K562 (cell line): Measurements from ENCODE around the gene HOXC10. TPM values are rescaled to one million over a fixed set of nuclear protein-coding genes. Genes with fewer than 3 reads are reported as not detected.
A peak's percentile ranks its signal among the peaks of the same experiment; 100 is the strongest.

Source experiments
- CREM ChIP-seq: IDR thresholded peaks from 2 replicates; pipeline ENCODE4 v1.6.1; 2014; ENCODE audit warnings: antibody characterized with exemption, low read depth
- RFX5 ChIP-seq: IDR thresholded peaks from 2 replicates; pipeline ENCODE4 v1.6.1; 2011; ENCODE audit warnings: low read depth, mild to moderate bottlenecking, improper control_type of control experiment, low read length
- ZBTB7A ChIP-seq: IDR thresholded peaks from 2 replicates; pipeline ENCODE4 v1.6.1; 2011; ENCODE audit warnings: low read depth, mild to moderate bottlenecking, low read length, moderate library complexity, borderline replicate concordance; ENCODE audit not compliant: control insufficient read depth
- ZKSCAN1 ChIP-seq: fragments of 150-350 bp; IDR thresholded peaks from 2 replicates; pipeline ENCODE4 v1.6.1; 2016; ENCODE audit warnings: low read depth, low read length
- ZNF699 ChIP-seq: fragments of 250-450 bp; sonication (Bioruptor Pico); IDR thresholded peaks from 2 replicates; pipeline ENCODE4 v1.8.0; 2021; ENCODE audit warnings: mild to moderate bottlenecking, moderate library complexity; ENCODE audit not compliant: insufficient replicate concordance
- polyA plus RNA-seq, 8 experiments: library from polyadenylated mRNA; depleted of rRNA in 4 of 8; stranded (reverse) in 5 of 8; unstranded in 3 of 8; fragments of >200 nt; fragmentation: Nextera tagmentation in 2 of 8; fragmentation: Illumina TruSeq in 1 of 8; extraction: Ambion mirVana in 2 of 8; extraction: Trizol in 1 of 8; gene quantifications; 2 replicates each; pipeline versions ENCODE4 v1.2.1 to v1.2.3, GENCODE V29; 2011 to 2014; ENCODE audit warnings: inconsistent platforms in 1 of 8, missing spikeins in 1 of 8
- total RNA-seq, 7 experiments: library from RNA; depleted of rRNA in 6 of 7; stranded (reverse); fragments of >200 nt in 6 of 7; fragmentation: Illumina TruSeq in 2 of 7; extraction: Trizol in 2 of 7; gene quantifications; 2 replicates each; pipeline versions ENCODE4 v1.2.1 to v1.2.3, GENCODE V29; 2011 to 2021; ENCODE audit warnings: low replicate concordance in 1 of 7
- TF ChIP-seq, protein P1 (sequence below): fragments of 250-450 bp; sonication (Bioruptor Pico); IDR thresholded peaks from 2 replicates; pipeline ENCODE4 v1.4.0; 2020
- TF ChIP-seq, protein P2 (sequence below): fragments of 250-450 bp; sonication (Bioruptor Pico); IDR thresholded peaks from 2 replicates; pipeline ENCODE4 v1.8.0; 2022; ENCODE audit warnings: inconsistent platforms
- TF ChIP-seq, protein P3 (sequence below), 3 experiments: fragments of 200-800 bp in 1 of 3; sonication (Bioruptor generic) in 1 of 3; sonication (generic) in 1 of 3; formaldehyde crosslinking in 1 of 3; IDR thresholded peaks; 2 replicates each; pipeline versions ENCODE4 v1.6.1 to v1.8.0; 2016 to 2022; ENCODE audit warnings: mild to moderate bottlenecking in 2 of 3, missing compliant biosample characterization in 2 of 3, missing genetic modification characterization in 2 of 3, missing genetic modification reagents in 1 of 3
- TF ChIP-seq, protein P4 (sequence below), 2 experiments: fragments of 450-650 bp in 1 of 2; sonication (generic) in 1 of 2; formaldehyde crosslinking in 1 of 2; IDR thresholded peaks in 1 of 2; conservative IDR thresholded peaks in 1 of 2; 2 replicates each; pipeline versions ENCODE4 v1.6.1 to v1.8.1; 2016 to 2023; ENCODE audit warnings: mild to moderate bottlenecking in 2 of 2, moderate library complexity in 2 of 2, inconsistent platforms in 1 of 2, missing genetic modification reagents in 1 of 2

HOXC10 gene
- total and polyA plus RNA-seq, 9 of the 15 experiments (the other 6 are each of a cell fraction or from before 2014, with no cell fraction given), result 0.13 to 0.77 (median 0.35) TPM; not detected in 2

DNA sequence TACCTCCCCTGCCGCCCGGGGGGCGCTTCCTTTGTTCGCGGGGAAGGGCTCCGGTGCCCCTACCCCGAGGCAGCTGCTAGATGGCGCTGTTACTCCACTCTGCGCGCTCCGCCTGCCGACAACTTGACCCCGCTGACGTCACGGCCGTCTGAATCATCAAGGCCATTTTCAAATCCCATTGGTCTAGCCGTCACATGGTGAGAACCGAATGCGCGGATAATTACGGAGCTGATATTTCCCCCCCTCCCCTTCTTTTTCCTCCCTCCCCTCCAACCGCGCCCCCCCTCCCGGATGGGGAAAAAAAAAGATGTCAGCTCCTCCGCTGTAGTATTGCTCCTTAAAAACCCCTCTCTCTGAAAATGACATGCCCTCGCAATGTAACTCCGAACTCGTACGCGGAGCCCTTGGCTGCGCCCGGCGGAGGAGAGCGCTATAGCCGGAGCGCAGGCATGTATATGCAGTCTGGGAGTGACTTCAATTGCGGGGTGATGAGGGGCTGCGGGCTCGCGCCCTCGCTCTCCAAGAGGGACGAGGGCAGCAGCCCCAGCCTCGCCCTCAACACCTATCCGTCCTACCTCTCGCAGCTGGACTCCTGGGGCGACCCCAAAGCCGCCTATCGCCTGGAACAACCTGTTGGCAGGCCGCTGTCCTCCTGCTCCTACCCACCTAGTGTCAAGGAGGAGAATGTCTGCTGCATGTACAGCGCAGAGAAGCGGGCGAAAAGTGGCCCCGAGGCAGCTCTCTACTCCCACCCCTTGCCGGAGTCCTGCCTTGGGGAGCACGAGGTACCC lies at the start of gene HOXC10 (continued):
- TF ChIP-seq, protein P1, sequence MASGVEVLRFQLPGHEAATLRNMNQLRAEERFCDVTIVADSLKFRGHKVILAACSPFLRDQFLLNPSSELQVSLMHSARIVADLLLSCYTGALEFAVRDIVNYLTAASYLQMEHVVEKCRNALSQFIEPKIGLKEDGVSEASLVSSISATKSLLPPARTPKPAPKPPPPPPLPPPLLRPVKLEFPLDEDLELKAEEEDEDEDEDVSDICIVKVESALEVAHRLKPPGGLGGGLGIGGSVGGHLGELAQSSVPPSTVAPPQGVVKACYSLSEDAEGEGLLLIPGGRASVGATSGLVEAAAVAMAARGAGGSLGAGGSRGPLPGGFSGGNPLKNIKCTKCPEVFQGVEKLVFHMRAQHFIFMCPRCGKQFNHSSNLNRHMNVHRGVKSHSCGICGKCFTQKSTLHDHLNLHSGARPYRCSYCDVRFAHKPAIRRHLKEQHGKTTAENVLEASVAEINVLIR (CRISPR knock-in tag), result peak; percentile 81
- TF ChIP-seq, protein P2, sequence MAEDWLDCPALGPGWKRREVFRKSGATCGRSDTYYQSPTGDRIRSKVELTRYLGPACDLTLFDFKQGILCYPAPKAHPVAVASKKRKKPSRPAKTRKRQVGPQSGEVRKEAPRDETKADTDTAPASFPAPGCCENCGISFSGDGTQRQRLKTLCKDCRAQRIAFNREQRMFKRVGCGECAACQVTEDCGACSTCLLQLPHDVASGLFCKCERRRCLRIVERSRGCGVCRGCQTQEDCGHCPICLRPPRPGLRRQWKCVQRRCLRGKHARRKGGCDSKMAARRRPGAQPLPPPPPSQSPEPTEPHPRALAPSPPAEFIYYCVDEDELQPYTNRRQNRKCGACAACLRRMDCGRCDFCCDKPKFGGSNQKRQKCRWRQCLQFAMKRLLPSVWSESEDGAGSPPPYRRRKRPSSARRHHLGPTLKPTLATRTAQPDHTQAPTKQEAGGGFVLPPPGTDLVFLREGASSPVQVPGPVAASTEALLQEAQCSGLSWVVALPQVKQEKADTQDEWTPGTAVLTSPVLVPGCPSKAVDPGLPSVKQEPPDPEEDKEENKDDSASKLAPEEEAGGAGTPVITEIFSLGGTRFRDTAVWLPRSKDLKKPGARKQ (CRISPR knock-in tag), result peak; percentile 91; the same call in 1 of the 2 replicates
- TF ChIP-seq CREM, result peak; percentile 98
- peak; percentile 91 for TF ChIP-seq ZBTB7A
- TF ChIP-seq ZKSCAN1, result 0 out of 2 replicates have a peak, but pooled peaks have one; percentile 38
- no peak for TF ChIP-seq ZNF699
- TF ChIP-seq, protein P3, sequence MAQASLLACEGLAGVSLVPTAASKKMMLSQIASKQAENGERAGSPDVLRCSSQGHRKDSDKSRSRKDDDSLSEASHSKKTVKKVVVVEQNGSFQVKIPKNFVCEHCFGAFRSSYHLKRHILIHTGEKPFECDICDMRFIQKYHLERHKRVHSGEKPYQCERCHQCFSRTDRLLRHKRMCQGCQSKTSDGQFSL (CRISPR knock-in tag; IDR thresholded peaks at IDR 0.05), result peak; percentile 73
- TF ChIP-seq, protein P3 (tag; IDR thresholded peaks at IDR 0.05), result peak in 1 of 2 experiments; percentile 57; a peak in 1 of 4 replicates
- TF ChIP-seq RFX5, result 0 out of 2 replicates have a peak, but pooled peaks have one; percentile 26
- TF ChIP-seq, protein P4, sequence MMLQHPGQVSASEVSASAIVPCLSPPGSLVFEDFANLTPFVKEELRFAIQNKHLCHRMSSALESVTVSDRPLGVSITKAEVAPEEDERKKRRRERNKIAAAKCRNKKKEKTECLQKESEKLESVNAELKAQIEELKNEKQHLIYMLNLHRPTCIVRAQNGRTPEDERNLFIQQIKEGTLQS (IDR thresholded peaks at IDR 0.05), result peak; percentile 93
- TF ChIP-seq, protein P4 (CRISPR knock-in tag; conservative IDR thresholded peaks at IDR 0.05), result 0 out of 2 replicates have a peak, but pooled peaks have one; percentile 46
